ENCODE measurements around the gene CCNE1.

- no peak for TF ChIP-seq CTCF (optimal IDR thresholded peaks at IDR 0.05 in 1 of 3, IDR thresholded peaks at IDR 0.05 in 1 of 3, conservative IDR thresholded peaks at IDR 0.05 in 1 of 3; ENCODE audit: extremely low read depth in 1 of 3, insufficient read depth in 2 of 3, low read length in 3 of 3)
- no peak for TF ChIP-seq EZH2 (IDR thresholded peaks at IDR 0.05; ENCODE audit: low read length)
Observed at GRCh38 chr19:29831686-29832085, 19.9 kb downstream of the CCNE1 start.

All from keratinocyte (primary cell).